GM12891 (cell line): ENCODE data around the gene ECI1.

Experiments
- PAX5 ChIP-seq: IDR thresholded peaks from 2 replicates; pipeline ENCODE4 v1.6.1; 2011; ENCODE audit warnings: low read length, moderate library complexity, mild to moderate bottlenecking; ENCODE audit not compliant: insufficient read depth, severe bottlenecking
- POLR2A ChIP-seq: IDR thresholded peaks from 2 replicates; pipeline ENCODE4 v1.6.1; 2011; ENCODE audit warnings: low read depth, low read length, control low read depth
- POLR2AphosphoS5 ChIP-seq: IDR thresholded peaks from 2 replicates; pipeline ENCODE4 v1.6.1; 2011; ENCODE audit warnings: low read depth, low read length, control low read depth
- SPI1 ChIP-seq: IDR thresholded peaks from 2 replicates; pipeline ENCODE4 v1.6.1; 2011; ENCODE audit warnings: low read depth, low read length, control low read depth
- TAF1 ChIP-seq: IDR thresholded peaks from 2 replicates; pipeline ENCODE4 v1.6.1; 2011; ENCODE audit warnings: low read depth, low read length, control low read depth

DNA sequence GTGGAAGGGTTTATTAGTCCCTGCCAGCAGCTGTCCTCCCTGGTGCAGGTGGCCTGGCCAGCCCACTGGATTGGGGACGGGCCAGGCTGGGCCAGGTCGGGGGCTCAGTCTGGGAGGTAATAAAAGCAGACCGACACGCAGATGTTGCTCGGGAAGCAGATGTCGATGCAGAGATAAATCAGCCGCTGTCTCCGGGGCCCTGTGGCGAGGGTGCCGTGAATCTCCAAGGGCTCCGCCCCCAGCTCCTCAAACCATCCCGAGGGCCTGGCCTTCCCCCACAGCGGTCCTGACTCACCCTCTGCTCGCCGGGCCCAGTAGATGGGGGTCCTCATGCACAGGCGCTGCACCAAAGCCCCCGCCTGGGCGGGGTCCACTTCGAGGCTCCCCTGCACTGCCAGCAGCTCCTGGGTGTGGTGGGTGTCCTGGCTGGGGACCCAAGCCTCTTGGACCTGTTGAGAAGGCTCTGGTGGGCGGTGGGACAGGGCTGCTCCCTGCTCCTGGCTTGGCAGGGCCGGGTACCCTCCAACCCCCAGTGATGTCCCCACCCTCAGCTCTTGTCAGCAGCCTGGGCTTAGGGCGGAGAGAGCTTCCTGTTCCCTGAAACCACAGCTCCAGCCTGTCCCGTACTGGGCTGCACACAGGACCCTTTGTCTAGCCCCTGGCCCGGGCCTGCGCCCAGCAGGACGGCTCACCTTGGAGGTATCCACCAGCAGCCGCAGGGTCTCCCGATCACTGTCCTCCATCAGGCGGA is 42.0 kb downstream of the ECI1 start:
- no peak; the same call in 1 of the 2 replicates for TF ChIP-seq POLR2A
- no peak for TF ChIP-seq POLR2AphosphoS5
- TF ChIP-seq TAF1: no peak
- TF ChIP-seq SPI1: no peak
- no peak for TF ChIP-seq PAX5
